OCI-LY3 (cell line): ENCODE results near the gene DDX24.

Experiments
- H2AFZ ChIP-seq: fragments of 200-600, 300-600 bp; shearing (Covaris generic); 2 replicates; pipeline ENCODE4 v1.6.0; 2014; ENCODE audit warnings: antibody characterized with exemption, low read depth, low read length
- H3K27ac ChIP-seq: fragments of 200-600, 300-600 bp; sonication (generic); 2 replicates; pipeline ENCODE4 v1.5.1; 2014; ENCODE audit warnings: mild to moderate bottlenecking, low read length, moderate library complexity, mixed read lengths
- H3K27me3 ChIP-seq: fragments of 200-600, 300-600 bp; sonication (generic); 2 replicates; pipeline ENCODE4 v1.6.1; 2014; ENCODE audit warnings: low read depth, low read length, mixed read lengths
- H3K36me3 ChIP-seq: fragments of 200-600, 300-600 bp; sonication (generic); replicated peaks from 2 replicates; pipeline ENCODE3; 2014; ENCODE audit warnings: low read depth, low read length, mixed read lengths
- H3K4me1 ChIP-seq: fragments of 300-600, 200-600 bp; sonication (generic); 2 replicates; pipeline ENCODE4 v1.6.1; 2014; ENCODE audit warnings: low read length, mixed read lengths
- H3K4me2 ChIP-seq: fragments of 200-600, 300-600 bp; sonication (generic); 2 replicates; pipeline ENCODE4 v1.6.1; 2014; ENCODE audit warnings: low read length, mixed read lengths
- H3K4me3 ChIP-seq: fragments of 300-600, 200-600 bp; sonication (generic); 2 replicates; pipeline ENCODE4 v1.5.1; 2014; ENCODE audit warnings: antibody characterized with exemption, mild to moderate bottlenecking, low read length, moderate library complexity
- H3K79me2 ChIP-seq: fragments of 300-600, 200-600 bp; shearing (Covaris generic); 2 replicates; pipeline ENCODE4 v1.6.1; 2014; ENCODE audit warnings: mild to moderate bottlenecking, low read length, mixed read lengths
- H3K9ac ChIP-seq: fragments of 300-600, 200-600 bp; shearing (Covaris generic); 2 replicates; pipeline ENCODE4 v1.6.0; 2014; ENCODE audit warnings: mild to moderate bottlenecking, low read length, moderate library complexity
- H3K9me3 ChIP-seq: fragments of 200-600, 300-600 bp; shearing (Covaris generic); 2 replicates; pipeline ENCODE4 v1.6.1; 2014; ENCODE audit warnings: low read length, mixed read lengths; ENCODE audit not compliant: insufficient read depth
- H4K20me1 ChIP-seq: fragments of 200-600, 300-600 bp; sonication (generic); 2 replicates; pipeline ENCODE4 v1.6.1; 2016; ENCODE audit warnings: low read length, mixed read lengths; ENCODE audit not compliant: insufficient read depth
- EZH2phosphoT487 ChIP-seq: fragments of 200-600 bp; shearing (Covaris generic); IDR thresholded peaks from 2 replicates; pipeline ENCODE4 v1.6.1; 2018; ENCODE audit warnings: antibody characterized with exemption, mixed run types, low read depth
- TF ChIP-seq, protein P1 (sequence below): fragments of 200-600, 300-600 bp; sonication (generic); IDR thresholded peaks from 2 replicates; pipeline ENCODE4 v1.5.1; 2014; ENCODE audit warnings: antibody characterized with exemption, low read length, low read depth

The DDX24 gene

DNA sequence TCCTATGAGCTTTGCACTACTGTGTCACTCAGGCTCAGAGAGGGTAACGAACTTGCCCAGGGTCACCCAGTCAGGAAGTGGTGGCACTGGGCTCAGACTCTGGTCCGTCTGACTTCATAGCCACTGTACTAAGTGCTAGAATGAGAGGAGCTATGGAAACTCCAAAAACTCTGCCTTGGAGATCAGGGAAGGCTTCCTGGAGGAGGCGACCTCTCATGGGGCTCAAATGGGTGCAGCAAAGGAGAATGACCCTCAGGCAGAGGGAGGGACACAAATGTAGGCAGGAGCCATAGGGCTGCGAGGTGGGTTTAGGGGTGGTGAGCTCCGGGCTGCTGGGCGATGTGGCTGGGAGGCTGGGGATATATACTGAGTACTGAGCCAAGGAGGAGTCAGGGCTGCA lies 80.7 kb downstream of the DDX24 start:
- no peak overlapping the region for H3K4me2 ChIP-seq
- no peak overlapping the region for H3K9ac ChIP-seq
- no peak overlapping the region for H3K27ac ChIP-seq
- TF ChIP-seq EZH2phosphoT487 = no peak
- TF ChIP-seq, protein P1, sequence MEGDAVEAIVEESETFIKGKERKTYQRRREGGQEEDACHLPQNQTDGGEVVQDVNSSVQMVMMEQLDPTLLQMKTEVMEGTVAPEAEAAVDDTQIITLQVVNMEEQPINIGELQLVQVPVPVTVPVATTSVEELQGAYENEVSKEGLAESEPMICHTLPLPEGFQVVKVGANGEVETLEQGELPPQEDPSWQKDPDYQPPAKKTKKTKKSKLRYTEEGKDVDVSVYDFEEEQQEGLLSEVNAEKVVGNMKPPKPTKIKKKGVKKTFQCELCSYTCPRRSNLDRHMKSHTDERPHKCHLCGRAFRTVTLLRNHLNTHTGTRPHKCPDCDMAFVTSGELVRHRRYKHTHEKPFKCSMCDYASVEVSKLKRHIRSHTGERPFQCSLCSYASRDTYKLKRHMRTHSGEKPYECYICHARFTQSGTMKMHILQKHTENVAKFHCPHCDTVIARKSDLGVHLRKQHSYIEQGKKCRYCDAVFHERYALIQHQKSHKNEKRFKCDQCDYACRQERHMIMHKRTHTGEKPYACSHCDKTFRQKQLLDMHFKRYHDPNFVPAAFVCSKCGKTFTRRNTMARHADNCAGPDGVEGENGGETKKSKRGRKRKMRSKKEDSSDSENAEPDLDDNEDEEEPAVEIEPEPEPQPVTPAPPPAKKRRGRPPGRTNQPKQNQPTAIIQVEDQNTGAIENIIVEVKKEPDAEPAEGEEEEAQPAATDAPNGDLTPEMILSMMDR = no peak
- no peaks in the 10 kb centered on the region for H4K20me1 ChIP-seq
- no peak overlapping the region for H3K4me3 ChIP-seq
- H2AFZ ChIP-seq = no peak overlapping the region
- H3K9me3 ChIP-seq = no peaks in the 10 kb centered on the region
- no peaks in the 10 kb centered on the region for H3K79me2 ChIP-seq
- H3K27me3 ChIP-seq = 0 out of 2 replicates have a peak, but pooled peaks cover 13% of the 10 kb centered on the region
- H3K36me3 ChIP-seq = no peaks in the 10 kb centered on the region
- peaks cover 14% of the 10 kb centered on the region for H3K4me1 ChIP-seq

GRCh38 chr14:93999573-93999972 lies 81.4 kb downstream of the DDX24 start:
- H3K27me3 ChIP-seq = 0 out of 2 replicates have a peak, but pooled peaks cover 18% of the 10 kb centered on the region
- H4K20me1 ChIP-seq = no peaks in the 10 kb centered on the region
- no peak overlapping the region for H2AFZ ChIP-seq
- H3K9ac ChIP-seq = no peak overlapping the region
- TF ChIP-seq EZH2phosphoT487 = no peak
- TF ChIP-seq, protein P1 = no peak
- H3K4me2 ChIP-seq = no peak overlapping the region
- H3K27ac ChIP-seq = no peak overlapping the region
- no peak overlapping the region for H3K4me3 ChIP-seq
- H3K9me3 ChIP-seq = no peaks in the 10 kb centered on the region
- H3K36me3 ChIP-seq = no peaks in the 10 kb centered on the region
- no peaks in the 10 kb centered on the region for H3K79me2 ChIP-seq
- peaks cover 9% of the 10 kb centered on the region for H3K4me1 ChIP-seq

DNA sequence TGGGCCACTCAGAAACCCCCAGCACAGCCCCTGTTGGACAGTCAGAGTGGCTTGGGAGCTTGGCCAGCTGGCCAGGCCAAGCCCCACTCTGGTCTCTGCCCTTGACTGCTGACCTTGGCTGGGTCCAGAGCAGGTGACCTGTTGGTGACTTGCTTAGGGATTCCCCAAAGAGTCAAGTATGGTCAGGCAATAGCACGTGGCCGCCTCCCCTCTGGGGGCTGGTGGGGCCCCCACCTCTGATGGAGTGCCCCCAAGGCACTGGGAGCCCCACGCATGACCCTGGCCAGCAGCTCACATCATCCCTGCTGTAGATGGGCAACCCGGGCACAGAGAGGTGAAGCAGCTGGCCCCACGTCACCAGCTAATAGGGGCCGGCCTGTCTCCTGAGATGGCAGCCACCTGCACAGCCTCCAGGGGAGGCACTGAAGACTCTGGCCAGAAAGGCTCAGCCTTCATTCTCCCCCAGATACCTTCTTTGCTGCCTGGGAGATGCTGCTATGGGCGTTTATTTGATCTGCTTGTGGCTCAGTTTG lies 82.1 kb downstream of the DDX24 start:
- Histone ChIP-seq H3K4me3 (no peak overlapping the region), H3K27ac (no peak overlapping the region)

More for the DNA sequence above, 82.1 kb downstream of the DDX24 start:
- H3K4me2 ChIP-seq = no peak overlapping the region
- H3K4me1 ChIP-seq = peaks cover 9% of the 10 kb centered on the region
- H3K79me2 ChIP-seq = no peaks in the 10 kb centered on the region
- 0 out of 2 replicates have a peak, but pooled peaks cover 16% of the 10 kb centered on the region for H3K27me3 ChIP-seq
- no peak overlapping the region for H3K9ac ChIP-seq
- H3K36me3 ChIP-seq = no peaks in the 10 kb centered on the region
- H2AFZ ChIP-seq = no peak overlapping the region
- H4K20me1 ChIP-seq = no peaks in the 10 kb centered on the region
- TF ChIP-seq EZH2phosphoT487 = no peak
- TF ChIP-seq, protein P1 = no peak
- H3K9me3 ChIP-seq = no peaks in the 10 kb centered on the region
